ENCODE measurements around the gene RBM14. TPM values are rescaled to one million over a fixed set of nuclear protein-coding genes. Genes with fewer than 3 reads are reported as not detected.

RBM14 gene
- total and polyA plus RNA-seq, 9 of the 15 experiments (the other 6 are each of a cell fraction or from before 2014, with no cell fraction given), result 5.5 to 131 (median 42.6) TPM

- TF ChIP-seq ZNF445 (CRISPR knock-in tag; IDR thresholded peaks at IDR 0.05; ENCODE audit: low read depth) (no peak), TSHZ1 (CRISPR knock-in tag; IDR thresholded peaks at IDR 0.05) (no peak), E2F5 (CRISPR knock-in tag; IDR thresholded peaks at IDR 0.05) (no peak), ZNF696 (CRISPR knock-in tag; conservative IDR thresholded peaks at IDR 0.05) (no peak), SAFB2 (IDR thresholded peaks at IDR 0.05; ENCODE audit: borderline replicate concordance, low read depth, low read length, severe bottlenecking) (no peak), JUND (IDR thresholded peaks at IDR 0.05; ENCODE audit: borderline replicate concordance, low read depth, low read length) (0 out of 2 replicates have a peak, but pooled peaks have one; percentile 16), JUND (tag; IDR thresholded peaks at IDR 0.05; ENCODE audit: borderline replicate concordance, low read depth, low read length) (no peak; the same call in 2 of the 3 replicates), CEBPG (CRISPR knock-in tag; IDR thresholded peaks at IDR 0.05) (no peak), CEBPG (tag; conservative IDR thresholded peaks at IDR 0.05 in 1 of 2, IDR thresholded peaks at IDR 0.05 in 1 of 2) (no peak), E2F6 (IDR thresholded peaks at IDR 0.05; ENCODE audit: borderline replicate concordance in 1 of 2, extremely low read depth in 1 of 2, insufficient read depth in 1 of 2, insufficient read length in 1 of 2, low read depth in 1 of 2, low read length in 1 of 2, poor library complexity in 1 of 2, severe bottlenecking in 1 of 2) (peak in 1 of 2 experiments; percentile 10)
Observed at GRCh38 chr11:66579017-66579606, 37.3 kb upstream of the RBM14 start (continued).

All from K562 (cell line).